Measurements from ENCODE around the gene MYL7. TPM values are rescaled to one million over a fixed set of nuclear protein-coding genes. Genes with fewer than 3 reads are reported as not detected.

MYL7 gene
- total RNA-seq, 2 experiments from 2014 or later, result not detected

GRCh38 chr7:44123190-44124003, 17.7 kb downstream of the MYL7 start, which contains the start of gene POLD2:
TSS of gene POLD2 (minus strand) at chr7:44123548. CDS start at chr7:44122053, 1,495 bp downstream.
- peaks cover 17% of the 10 kb centered on the region for H3K4me1 Mint-ChIP-seq (ENCODE audit: low read depth)

DNA sequence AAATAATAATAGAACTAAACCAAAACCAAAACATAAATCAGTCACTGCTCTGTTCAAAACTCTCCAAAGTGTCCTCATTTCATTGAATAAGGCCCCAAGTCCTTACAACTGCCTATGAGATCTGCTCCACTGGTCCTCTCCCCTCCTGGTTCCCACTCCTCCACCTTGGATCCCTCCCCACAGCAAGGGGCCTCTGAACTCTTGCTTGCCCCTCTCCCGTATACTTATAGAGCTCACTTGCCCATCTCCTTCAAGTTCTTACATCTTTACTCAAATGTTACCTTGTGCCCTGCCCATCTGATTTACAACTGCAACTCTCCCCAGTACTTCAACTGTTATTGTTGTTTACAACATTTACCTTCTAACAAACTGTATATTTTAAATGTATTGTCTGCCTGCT, 18.6 kb downstream of the MYL7 start:
- TF ChIP-seq CTCF (IDR thresholded peaks at IDR 0.05), result no peak
- H3K4me1 ChIP-seq (ENCODE audit: insufficient read depth, low read length), result peaks cover 27% of the 10 kb centered on the region
- intact Hi-C loops (cut with DNase I, micrococcal nuclease), result loop anchor here (2.0 to 10.0 kb wide), 5 partner anchors 75 to 362 kb away; partner anchors contain the start of gene YKT6 (in 2 of the 2)
- H3K36me3 ChIP-seq (ENCODE audit: insufficient read depth, low read length), result peaks cover 37% of the 10 kb centered on the region
- H3K27me3 ChIP-seq (ENCODE audit: control insufficient read depth in 1 of 2, insufficient read depth in 2 of 2, low read length in 2 of 2), result no peaks in the 10 kb centered on the region
- H3K27ac ChIP-seq (ENCODE audit: low read depth in 1 of 2, low read length in 2 of 2), result no peak overlapping the region
- Mint-ChIP-seq H3K4me1 (ENCODE audit: low read depth) (peaks cover 17% of the 10 kb centered on the region), H3K36me3 (ENCODE audit: low read depth) (peaks cover 38% of the 10 kb centered on the region), H3K27me3 (no peaks in the 10 kb centered on the region), H3K9me3 (no peaks in the 10 kb centered on the region), H3K27ac (peak overlapping the region; percentile 65), H3K4me3 (peak overlapping the region; percentile 92)
- POLR2A ChIA-PET, result interaction anchor here (0.6 to 2.5 kb wide), 9 partner anchors 9 to 905 kb away, joined by 3 to 15 read pairs (median 4); partner anchors contain the start of genes AEBP1, NUDCD3 and YKT6
- H3K4me3 ChIP-seq (ENCODE audit: low read length), result peak overlapping the region; percentile 82
- no peak for ATAC-seq (ENCODE audit: poor library complexity)
- no peak for DNase-seq
- CTCF ChIA-PET, result interaction anchor here (1.5 kb wide), 2 partner anchors 102 to 367 kb away, joined by 3 to 4 read pairs; no protein-coding TSS in a partner anchor
- no peaks in the 10 kb centered on the region for H3K9me3 ChIP-seq (ENCODE audit: control insufficient read depth in 1 of 2, insufficient read depth in 1 of 2, low read length in 2 of 2)

More at GRCh38 chr7:44123190-44124003, 17.7 kb downstream of the MYL7 start, which contains the start of gene POLD2:
- ATAC-seq (ENCODE audit: poor library complexity) (peak; percentile 98), DNase-seq (peak; percentile 91 to 98 (median 97))
- H3K9me3 Mint-ChIP-seq, result no peaks in the 10 kb centered on the region
- Histone ChIP-seq H3K36me3 (ENCODE audit: insufficient read depth, low read length) (peaks cover 31% of the 10 kb centered on the region), H3K9me3 (ENCODE audit: control insufficient read depth in 1 of 2, insufficient read depth in 1 of 2, low read length in 2 of 2) (no peaks in the 10 kb centered on the region), H3K27me3 (ENCODE audit: control insufficient read depth in 1 of 2, insufficient read depth in 2 of 2, low read length in 2 of 2) (no peaks in the 10 kb centered on the region), H3K4me3 (ENCODE audit: low read length) (peak within 1 kb of the TSS; percentile 82), H3K27ac (ENCODE audit: low read depth in 1 of 2, low read length in 2 of 2) (peak within 1 kb of the TSS; percentile 33 to 67), H3K4me1 (ENCODE audit: insufficient read depth, low read length) (peaks cover 27% of the 10 kb centered on the region)
- ChIA-PET CTCF (interaction anchor here (1.5 kb wide), 2 partner anchors 103 to 367 kb away, joined by 3 to 4 read pairs; no protein-coding TSS in a partner anchor), POLR2A (interaction anchor here (0.6 to 2.5 kb wide), 11 partner anchors 7 to 904 kb away, joined by 3 to 15 read pairs (median 4); partner anchors contain the start of genes AEBP1, NUDCD3 and YKT6)
- peak within 1 kb of the TSS; percentile 65 for H3K27ac Mint-ChIP-seq
- H3K36me3 Mint-ChIP-seq (ENCODE audit: low read depth), result peaks cover 30% of the 10 kb centered on the region
- no peak for TF ChIP-seq CTCF (IDR thresholded peaks at IDR 0.05)
- intact Hi-C loops (cut with DNase I, micrococcal nuclease), result loop anchor here (2.0 to 10.0 kb wide), 5 partner anchors 76 to 361 kb away; partner anchors contain the start of gene YKT6 (in 2 of the 2)
- no peaks in the 10 kb centered on the region for H3K27me3 Mint-ChIP-seq
- peak within 1 kb of the TSS; percentile 92 for H3K4me3 Mint-ChIP-seq

GRCh38 chr7:44121761-44122420, 19.2 kb downstream of the MYL7 start:
- CTCF ChIA-PET, result interaction anchor here (1.5 kb wide), 1 partner anchor 101 kb away, joined by 4 read pairs; no protein-coding TSS in a partner anchor

More at GRCh38 chr7:44121761-44122420, 19.2 kb downstream of the MYL7 start:
- peaks cover 17% of the 10 kb centered on the region for H3K4me1 Mint-ChIP-seq (ENCODE audit: low read depth)
- Histone ChIP-seq H3K27me3 (ENCODE audit: control insufficient read depth in 1 of 2, insufficient read depth in 2 of 2, low read length in 2 of 2) (no peaks in the 10 kb centered on the region), H3K4me1 (ENCODE audit: insufficient read depth, low read length) (peaks cover 27% of the 10 kb centered on the region), H3K27ac (ENCODE audit: low read depth in 1 of 2, low read length in 2 of 2) (no peak overlapping the region), H3K4me3 (ENCODE audit: low read length) (no peak overlapping the region), H3K36me3 (ENCODE audit: insufficient read depth, low read length) (peaks cover 42% of the 10 kb centered on the region), H3K9me3 (ENCODE audit: control insufficient read depth in 1 of 2, insufficient read depth in 1 of 2, low read length in 2 of 2) (no peaks in the 10 kb centered on the region)
- peak overlapping the region; percentile 65 for H3K27ac Mint-ChIP-seq
- H3K36me3 Mint-ChIP-seq (ENCODE audit: low read depth), result peaks cover 44% of the 10 kb centered on the region
- POLR2A ChIA-PET, result interaction anchor here (1.0 to 2.5 kb wide), 2 partner anchors 368 to 905 kb away, joined by 4 to 15 read pairs; partner anchors contain the start of gene NUDCD3
- H3K27me3 Mint-ChIP-seq, result no peaks in the 10 kb centered on the region
- no peak for DNase-seq
- no peaks in the 10 kb centered on the region for H3K9me3 Mint-ChIP-seq
- no peak for ATAC-seq (ENCODE audit: poor library complexity)
- no peak overlapping the region for H3K4me3 Mint-ChIP-seq
- no peak for TF ChIP-seq CTCF (IDR thresholded peaks at IDR 0.05)
- intact Hi-C loops (cut with DNase I, micrococcal nuclease), result loop anchor here (1.0 to 10.0 kb wide), 6 partner anchors 38 to 363 kb away; partner anchors contain the start of gene YKT6 (in 2 of the 2)

Measured in CD4-positive, alpha-beta T cell (primary cell).